GM04504 (cell line): Measurements from ENCODE around the gene EFL1.
A peak's percentile ranks its signal among the peaks of the same experiment; 100 is the strongest.

ENCODE experiments used
- DNase-seq: peaks from one replicate; pipeline ENCODE4 v3.0.0-alpha.2; 2012; ENCODE audit warnings: low read depth

Gene EFL1

GRCh38 chr15:82081914-82082762 lies 180.4 kb downstream of the EFL1 start:
- peak; percentile 71 for DNase-seq

GRCh38 chr15:82080774-82081173 lies 181.8 kb downstream of the EFL1 start:
- DNase-seq = no peak
